IPS DF 19.7 (cell line): Measurements from ENCODE around the gene PHRF1.

Experiments
- DNase-seq: peaks from one replicate; pipeline ENCODE4 v3.0.0-alpha.2; 2013; ENCODE audit warnings: low read depth, low spot score

PHRF1 gene, protein sequence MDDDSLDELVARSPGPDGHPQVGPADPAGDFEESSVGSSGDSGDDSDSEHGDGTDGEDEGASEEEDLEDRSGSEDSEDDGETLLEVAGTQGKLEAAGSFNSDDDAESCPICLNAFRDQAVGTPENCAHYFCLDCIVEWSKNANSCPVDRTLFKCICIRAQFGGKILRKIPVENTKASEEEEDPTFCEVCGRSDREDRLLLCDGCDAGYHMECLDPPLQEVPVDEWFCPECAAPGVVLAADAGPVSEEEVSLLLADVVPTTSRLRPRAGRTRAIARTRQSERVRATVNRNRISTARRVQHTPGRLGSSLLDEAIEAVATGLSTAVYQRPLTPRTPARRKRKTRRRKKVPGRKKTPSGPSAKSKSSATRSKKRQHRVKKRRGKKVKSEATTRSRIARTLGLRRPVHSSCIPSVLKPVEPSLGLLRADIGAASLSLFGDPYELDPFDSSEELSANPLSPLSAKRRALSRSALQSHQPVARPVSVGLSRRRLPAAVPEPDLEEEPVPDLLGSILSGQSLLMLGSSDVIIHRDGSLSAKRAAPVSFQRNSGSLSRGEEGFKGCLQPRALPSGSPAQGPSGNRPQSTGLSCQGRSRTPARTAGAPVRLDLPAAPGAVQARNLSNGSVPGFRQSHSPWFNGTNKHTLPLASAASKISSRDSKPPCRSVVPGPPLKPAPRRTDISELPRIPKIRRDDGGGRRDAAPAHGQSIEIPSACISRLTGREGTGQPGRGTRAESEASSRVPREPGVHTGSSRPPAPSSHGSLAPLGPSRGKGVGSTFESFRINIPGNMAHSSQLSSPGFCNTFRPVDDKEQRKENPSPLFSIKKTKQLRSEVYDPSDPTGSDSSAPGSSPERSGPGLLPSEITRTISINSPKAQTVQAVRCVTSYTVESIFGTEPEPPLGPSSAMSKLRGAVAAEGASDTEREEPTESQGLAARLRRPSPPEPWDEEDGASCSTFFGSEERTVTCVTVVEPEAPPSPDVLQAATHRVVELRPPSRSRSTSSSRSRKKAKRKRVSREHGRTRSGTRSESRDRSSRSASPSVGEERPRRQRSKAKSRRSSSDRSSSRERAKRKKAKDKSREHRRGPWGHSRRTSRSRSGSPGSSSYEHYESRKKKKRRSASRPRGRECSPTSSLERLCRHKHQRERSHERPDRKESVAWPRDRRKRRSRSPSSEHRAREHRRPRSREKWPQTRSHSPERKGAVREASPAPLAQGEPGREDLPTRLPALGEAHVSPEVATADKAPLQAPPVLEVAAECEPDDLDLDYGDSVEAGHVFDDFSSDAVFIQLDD (N-terminal part only)

DNA sequence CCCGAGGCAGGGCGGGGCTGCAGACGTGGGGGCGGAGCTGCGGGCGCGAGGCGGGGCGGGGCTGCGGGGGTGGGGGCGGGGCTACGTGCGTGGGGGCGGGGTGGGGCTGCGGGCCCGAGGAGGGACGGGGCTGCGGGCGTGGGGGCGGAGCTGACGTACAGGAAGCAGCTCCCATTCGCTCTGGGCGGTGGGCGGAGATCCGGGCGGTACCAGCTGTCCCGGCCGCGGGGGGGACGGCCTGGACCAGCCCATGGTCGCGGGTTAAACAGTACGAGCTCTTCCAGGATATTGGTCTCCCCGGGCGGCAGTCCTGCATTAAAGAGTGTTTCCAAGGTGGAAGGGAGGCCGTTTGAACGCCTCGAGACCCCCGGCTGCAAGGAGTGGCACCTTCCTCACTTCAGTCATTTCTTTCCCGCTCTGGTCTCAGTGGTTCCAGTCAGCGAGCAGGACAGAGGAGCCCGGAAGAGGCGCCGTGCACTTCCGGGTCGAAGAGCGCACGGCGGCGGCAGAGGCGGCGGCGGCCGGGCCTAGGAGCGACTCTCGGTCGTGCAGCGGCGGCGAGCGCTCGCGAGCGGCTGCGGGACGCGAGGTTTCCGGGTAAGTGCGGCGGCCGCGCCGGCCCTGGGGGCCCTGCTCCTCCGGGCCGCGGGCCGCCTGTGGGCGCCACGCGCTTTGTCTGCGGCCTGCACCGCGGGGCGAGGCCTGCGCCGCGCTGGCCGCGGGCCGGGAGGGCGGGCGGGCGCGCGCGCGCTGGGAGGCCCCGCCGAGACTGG lies at the start of gene PHRF1:
Gene PHRF1 (plus strand): TSS at position 475 of the 773 bp plus-strand sequence. CDS start 5,043 bp downstream, outside the sequence.
- no peak for DNase-seq

DNA sequence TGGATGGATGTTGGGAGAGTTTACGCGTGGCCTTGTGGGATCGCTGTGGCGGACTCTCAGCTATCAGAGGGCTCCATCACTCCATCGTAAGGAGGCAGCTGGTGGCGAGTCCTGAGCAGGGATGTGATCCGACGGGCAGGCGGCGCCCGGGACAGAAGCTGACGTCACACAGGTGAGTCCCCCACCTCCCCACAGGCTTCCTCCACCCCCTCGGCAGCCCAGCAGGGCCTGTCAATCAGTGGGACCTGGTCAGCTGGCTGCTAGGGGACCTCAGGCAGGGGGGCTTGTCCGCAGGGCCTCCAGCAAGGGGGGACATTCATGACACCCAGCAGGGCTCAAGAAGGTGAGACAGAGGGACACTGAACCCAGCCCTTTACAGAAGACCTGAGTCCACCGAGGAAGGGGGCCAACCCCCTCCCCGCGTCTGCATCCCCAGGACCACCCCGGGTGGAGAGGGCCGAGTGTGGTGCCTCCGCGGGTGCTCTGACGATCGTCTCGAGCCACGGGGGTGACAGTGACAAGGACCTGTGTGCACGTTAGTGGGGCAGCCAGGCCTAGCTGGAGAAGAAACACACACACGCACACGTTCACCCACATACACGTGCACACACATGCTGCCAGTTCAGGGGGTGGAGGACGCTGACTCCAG lies 48.0 kb upstream of the PHRF1 start:
- DNase-seq = no peak

DNA sequence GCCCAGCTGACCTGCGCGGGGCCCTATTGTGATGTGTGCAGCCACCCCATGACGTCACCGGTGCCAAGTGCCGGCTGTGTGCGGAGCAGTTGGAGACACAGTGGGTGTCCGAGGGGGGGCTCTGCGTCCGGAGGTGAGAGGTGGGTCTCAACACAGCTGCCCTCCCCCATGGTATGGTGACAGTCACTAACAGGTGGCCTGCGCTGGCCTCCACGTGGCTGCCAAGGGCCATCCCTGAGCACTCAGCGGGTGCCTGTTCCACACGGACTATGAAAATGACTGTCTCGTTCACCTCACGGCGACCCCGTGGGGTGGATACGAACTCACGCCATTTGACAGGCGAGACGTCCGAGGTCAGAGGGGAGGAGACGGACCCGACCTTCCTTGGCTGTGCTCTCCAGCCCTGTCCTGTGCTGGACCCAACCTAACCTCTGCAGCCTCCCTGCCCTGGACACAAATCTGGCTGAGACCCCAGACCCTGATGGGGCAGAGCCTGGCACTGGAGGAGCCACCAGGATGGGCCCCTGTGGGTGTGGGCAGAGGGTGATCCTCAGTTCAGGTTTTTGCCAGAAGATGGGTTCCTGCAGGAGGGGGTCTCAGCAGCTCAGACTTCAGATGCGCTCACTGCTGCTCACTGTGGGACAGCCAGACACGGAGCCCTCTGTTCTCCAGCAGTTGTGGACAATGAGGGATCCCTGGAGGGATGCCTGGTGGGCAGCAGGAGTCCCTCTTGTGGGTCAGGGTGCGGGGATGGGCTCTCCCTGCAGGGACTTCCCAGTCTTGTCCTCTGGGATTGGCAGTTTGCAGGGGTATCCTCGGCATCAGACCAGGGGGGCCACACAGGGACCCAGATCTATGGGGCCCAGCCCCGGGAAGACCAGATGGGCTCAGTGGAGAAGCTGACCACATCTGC lies 47.2 kb upstream of the PHRF1 start:
- DNase-seq = no peak

DNA sequence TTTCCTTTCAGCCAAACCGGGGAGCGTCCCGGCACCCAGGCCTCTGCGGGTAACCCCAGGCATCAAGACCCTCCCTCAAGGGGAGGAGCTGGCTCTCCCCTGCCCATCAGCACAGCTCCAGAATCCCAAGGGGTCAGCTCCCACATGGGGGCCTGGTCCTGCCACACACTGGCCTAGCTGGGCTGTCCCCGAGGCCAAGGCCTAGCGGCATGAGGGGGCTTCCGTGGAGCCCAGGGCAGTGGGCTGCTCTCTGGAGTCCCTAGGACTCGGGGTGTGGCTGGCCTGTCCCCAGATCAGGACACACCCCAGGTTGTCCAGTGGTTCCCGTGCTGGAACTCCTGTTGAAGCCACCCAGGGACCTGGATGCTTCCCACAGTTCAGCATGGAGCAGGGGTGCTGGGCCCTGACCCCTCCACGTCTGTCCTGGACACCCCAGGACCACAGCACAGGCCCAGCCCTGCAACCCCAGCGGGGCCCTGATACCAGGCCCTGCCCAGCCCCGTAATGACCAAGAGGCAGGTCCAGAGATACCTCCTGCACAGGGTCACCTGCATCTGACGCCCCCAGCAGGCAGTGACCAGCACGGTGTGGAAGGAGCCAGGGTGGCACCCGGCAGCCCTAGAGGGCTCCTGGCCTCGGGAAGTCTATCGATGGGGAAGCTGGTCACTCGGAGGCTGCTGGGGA lies 46.4 kb upstream of the PHRF1 start:
- DNase-seq = no peak

DNA sequence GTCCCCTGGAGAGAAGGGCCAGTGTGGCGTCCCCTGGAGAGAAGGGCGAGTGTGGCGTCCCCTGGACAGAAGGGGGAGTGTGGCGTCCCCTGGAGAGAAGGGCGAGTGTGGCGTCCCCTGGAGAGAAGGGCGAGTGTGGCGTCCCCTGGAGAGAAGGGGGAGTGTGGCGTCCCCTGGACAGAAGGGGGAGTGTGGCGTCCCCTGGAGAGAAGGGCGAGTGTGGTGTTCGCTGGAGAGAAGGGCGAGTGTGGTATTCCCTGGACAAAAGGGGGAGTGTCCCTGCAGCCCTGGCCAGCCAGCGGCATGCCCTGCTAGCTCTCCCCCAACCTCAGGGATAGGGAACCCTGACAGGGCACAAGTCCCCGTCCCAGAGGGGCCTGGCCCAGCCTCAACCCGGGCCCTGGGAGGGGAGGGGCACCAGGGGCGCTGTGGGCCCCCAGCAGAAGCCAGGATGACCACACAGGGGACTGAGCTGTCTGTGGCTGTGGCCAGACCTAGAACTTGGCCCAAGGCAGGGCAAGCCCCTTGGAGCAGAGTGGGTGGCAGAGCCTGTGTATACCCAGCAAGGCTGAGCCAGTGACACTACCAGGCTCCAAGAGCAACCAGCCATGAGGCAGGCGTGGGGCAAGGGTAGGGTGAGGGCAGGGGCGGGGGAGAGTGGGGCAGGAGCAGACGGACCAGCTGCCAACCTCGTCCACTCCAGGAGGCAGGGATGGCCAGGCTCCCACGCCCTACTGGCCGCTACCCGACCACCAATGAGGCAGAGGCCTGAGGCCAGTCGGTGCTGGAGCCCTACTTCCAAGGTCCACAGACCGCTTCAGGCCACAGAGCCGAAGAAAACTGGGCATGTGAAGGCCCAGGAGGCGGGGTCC lies 45.1 kb upstream of the PHRF1 start:
- DNase-seq = no peak

DNA sequence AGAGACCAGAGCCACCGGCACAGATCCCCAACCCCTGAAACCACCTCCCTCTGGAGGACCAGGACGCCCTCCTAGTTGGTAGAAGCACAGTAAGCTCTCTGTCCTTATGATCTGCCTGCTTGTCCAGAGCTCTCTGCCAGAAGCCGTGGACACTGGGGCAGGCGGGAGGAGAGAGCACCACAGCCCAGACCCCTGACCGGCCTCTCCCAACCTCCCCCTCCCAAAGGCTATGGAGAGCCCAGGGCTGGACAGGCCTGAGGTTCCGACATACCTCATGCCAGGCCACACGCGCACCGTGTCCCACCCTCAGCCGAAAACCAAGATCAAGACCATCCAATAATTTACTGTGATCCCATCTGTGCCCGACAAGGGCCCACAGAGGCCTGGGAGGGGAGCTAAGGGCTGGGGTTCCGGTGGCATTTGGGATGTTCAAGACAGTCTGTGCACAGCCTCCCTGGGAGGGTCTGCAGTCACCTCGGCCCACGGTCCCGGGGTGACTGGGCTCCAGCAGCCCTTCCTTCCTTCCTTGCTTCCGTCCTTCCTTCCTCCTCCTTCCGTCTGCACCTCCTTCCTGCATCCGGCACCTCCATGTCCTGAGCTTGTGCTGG lies 44.2 kb upstream of the PHRF1 start:
- no peak for DNase-seq

DNA sequence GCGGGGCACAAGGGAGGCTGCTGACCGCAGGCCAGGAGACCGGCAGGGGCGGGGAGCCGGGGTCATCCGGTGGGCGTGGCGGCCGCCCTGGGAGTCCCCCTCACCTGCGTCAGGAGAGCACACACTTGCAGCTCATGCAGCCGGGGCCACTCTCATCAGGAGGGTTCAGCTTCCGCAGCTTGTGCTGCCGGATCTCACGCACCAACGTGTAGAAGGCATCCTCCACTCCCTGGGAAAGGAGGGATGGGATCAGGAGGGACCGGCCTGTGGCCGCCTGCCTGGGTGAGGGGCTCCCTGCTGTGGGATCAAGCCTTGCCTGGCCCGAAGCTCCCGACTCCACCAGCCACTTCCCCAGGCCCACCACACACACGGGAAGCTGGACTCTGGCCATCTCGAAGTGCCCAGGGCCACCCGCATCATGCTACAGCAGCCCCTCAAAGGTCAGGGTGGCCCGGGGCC lies 43.7 kb upstream of the PHRF1 start:
- DNase-seq = no peak

DNA sequence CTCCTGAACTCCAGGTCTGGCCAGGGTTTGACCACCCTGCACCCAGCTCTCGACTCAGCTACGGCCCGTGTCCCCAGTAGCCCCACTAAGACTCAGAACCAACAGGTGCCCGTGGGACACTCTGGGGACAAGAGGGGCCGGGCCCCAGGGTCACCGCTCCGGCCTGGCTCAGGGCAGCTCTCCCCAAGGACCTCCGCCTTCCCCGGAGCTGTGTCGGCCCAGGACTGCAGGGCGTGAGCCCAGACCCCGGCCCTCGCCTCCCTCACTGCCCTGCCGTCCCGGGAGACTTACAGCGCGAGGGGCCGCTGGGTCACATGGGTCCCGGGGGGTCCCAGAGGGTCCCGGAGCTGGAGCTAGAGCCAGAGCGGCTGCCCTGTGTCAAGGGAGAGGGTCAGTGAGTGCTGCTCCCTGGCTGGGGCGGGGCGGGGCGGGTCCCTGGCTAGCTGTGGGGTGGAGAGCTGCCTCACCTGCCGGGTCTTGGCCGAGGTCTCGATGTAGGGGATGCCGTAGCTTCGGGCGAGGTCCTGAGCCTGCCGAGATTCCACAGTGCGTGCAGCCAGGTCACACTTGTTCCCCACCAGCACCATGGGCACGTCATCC lies 43.2 kb upstream of the PHRF1 start:
- DNase-seq = no peak

DNA sequence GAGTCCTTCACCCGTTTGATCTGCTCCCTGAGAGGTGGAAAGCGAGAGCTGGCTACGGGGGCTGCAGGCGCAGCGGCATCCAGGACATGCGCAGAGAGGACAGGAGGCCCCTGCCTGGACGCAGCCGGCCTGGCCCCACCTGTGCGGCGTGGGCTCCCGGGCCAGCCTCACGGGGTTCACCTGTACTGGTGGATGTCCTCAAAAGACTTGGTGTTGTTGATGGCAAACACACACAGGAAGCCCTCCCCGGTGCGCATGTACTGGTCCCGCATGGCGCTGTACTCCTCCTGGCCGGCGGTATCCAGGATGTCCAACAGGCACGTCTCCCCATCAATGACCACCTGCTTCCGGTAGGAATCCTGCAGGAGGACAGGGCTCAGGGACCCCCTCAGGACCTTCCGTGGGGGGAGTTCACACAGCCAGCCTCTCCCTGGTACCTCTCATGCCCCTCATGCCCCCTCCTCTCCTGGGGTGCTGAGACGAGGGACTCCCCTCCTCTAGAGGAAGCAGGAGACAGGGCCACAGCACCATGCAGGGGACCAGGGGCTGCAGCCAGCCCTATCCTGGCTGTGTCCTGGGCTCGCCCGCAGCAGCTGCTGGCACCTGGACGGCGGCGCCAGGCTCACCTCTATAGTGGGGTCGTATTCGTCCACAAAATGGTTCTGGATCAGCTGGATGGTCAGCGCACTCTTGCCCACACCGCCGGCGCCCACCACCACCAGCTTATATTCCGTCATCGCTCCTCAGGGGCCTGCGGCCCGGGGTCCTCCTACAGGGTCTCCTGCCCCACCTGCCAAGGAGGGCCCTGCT lies 42.5 kb upstream of the PHRF1 start:
- no peak for DNase-seq

DNA sequence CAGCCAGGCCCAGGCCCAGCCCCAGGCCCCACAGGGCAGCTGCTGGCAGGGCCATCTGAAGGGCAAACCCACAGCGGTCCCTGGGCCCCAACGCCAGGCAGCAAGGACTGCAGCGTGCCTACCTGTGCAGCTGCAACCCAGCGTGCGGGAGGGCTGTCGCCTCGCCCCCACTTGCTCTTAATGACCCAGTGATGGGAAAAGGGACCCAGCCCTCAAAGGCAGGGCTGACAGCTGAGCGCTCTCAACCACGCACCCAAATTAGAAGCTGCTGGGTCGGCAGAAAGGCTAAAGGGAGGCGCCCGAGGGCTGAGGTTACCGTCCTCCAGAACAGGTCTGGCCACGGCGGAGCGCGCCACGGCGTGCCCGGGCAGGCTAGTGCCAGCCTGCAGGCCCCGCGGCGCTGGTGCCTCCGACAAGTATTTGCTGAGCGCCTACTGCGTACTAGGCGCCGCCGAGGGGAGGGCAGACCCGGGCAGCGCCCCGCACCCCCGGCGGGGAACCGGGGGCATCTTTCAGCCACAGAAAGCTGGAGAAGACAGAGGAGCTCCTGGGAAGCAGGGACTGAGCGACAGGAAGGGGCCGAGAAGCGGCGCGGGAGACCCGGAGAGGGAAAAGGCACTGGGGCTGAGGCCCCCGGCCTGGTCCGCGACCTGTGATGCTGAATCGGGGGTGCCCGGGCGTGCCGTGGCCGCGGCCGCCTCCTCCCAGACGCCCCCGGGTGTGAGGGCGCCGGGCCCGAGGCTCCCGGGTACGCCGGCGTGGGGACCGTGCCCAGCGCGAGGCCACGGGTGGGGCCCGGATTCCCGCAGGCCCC lies 41.7 kb upstream of the PHRF1 start:
- no peak for DNase-seq

DNA sequence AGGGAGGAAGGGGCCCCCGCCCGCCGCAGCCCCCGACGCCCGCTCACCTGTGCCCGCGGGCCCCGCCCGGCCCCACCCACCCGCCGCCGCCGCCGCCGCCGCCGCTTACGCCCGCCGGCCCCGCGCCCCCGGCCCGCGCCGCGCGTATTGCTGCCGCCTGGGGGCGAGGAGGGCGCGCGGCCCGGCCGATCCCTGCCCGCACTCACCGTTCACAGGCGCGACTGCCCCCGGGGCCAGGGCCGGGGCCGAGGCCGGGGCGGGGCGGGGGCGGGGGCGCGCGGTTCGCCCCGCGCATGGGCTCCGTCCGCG lies 41.1 kb upstream of the PHRF1 start:
- DNase-seq = no peak

DNA sequence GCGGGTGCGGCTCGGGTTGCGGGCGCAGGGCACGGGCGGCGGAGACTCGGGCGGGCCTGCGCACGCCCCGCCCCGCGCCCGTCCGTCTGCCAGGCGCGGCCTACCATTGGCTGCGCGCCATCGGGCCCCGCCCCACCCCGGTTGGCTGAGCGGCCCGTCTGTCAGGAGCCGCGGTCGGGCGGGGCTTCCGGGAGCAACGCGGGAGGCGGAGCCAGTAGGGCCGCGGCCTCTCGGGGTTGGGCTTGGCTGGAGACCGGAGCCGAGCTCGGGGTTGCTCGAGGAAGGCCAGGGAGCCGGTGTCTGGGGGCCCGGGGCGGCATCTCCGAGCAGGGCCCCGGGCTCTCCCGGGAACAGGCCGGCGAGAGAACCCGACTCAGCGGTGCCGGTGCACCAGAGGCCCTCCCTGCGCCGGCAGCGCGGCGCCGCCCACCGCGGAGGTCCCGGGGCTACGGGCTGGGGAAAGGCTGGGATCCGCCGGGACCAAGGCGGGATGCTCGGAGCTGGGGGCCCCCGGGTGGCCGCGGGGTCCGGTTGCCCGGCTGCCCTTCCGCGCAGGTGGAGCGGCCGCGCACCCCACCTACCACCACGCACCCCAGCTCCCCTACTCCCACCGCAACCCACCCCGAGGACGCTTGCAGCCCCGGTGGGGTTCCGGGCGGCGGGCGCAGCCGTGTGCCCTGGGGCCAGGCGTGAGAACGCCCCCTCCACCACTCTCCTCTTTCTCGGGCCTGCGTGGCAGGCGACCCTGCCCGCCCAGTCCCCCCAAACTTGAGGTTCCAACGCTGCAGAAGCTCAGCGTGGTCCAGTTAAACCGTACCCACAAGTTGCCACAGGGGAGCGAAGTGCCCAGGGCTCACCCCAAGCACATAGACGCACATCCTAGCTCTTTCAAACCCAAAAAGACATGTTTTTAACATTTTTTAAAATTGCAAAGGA lies 40.5 kb upstream of the PHRF1 start, which contains the start of gene HRAS:
Gene HRAS (minus strand): TSS at position 58 of the 936 bp plus-strand sequence.
- no peak for DNase-seq

DNA sequence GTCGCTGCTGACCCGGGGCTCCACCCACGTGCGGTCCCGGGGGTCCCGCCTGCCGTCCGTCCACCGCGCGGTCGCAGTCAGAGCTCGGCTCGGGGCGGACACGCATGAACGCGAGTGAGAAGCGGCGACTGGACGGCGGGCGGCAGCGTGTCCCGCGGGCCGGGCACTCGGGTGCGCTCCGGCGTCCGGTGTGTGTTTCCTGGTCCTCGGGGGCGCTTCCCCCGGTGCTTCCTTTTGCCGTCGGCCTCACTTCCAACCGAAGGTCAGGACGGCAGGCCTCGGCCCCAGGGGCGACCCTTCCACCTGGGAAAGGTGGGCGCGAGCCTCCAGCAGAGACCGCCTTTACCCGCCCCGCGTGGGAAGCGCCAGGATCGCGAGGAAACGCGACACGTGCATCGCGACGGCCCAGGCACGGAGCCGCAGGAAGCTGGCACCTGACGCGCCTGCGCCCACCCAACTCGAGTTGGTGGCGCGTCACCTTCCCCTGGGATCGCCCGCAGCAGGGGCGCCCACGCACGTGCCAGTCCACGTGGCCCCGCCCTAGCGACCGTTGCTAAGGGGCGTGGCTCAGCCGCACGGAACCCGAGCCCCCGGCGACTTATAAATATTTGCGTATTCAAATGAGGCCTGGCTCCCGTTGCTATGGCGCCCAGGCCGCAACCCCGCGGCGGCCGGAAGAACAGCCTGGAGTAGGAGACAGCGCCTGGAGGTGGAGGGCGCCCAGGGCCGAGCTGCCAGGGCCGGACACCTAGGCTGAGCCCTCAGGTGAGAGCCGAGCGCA lies 39.2 kb upstream of the PHRF1 start, which contains the start of gene LRRC56:
Gene LRRC56 (plus strand): TSS at position 687 of the 781 bp plus-strand sequence. CDS start 3,158 bp downstream, outside the sequence.
- no peak for DNase-seq
